ENCODE measurements around the gene TMSB4X.
"Not testable (repeated sequence)": the region's sequence is repeated elsewhere in the genome, so short reads cannot be mapped to it uniquely, and the experiment has no call there.

The TMSB4X gene

DNA sequence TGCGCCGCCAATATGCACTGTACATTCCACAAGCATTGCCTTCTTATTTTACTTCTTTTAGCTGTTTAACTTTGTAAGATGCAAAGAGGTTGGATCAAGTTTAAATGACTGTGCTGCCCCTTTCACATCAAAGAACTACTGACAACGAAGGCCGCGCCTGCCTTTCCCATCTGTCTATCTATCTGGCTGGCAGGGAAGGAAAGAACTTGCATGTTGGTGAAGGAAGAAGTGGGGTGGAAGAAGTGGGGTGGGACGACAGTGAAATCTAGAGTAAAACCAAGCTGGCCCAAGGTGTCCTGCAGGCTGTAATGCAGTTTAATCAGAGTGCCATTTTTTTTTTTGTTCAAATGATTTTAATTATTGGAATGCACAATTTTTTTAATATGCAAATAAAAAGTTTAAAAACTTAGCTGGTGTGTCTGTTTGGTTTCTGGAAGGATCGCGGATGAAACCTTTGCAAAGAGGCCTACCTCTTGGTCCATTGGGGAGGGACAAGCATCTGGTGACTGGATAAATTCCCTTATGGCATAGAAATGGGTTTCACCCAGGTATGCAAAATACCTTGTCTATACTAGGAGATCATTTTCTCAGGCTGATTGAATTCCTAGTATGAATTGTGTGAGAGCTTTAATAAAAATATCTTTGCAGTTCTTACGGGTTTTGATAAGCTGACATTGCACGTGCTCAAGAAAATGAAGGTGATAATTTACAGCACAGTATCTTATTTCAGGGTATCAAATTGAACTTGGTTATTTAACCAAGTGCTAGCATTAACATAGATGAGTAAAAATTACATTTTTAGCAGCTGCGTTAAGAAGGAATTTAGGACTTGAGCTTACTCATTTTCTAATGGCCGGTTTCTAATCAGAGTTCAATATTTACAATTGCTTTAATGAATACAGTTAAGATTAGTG is 2.2 kb downstream of the TMSB4X start:
- DNase-seq = not testable (repeated sequence)

DNA sequence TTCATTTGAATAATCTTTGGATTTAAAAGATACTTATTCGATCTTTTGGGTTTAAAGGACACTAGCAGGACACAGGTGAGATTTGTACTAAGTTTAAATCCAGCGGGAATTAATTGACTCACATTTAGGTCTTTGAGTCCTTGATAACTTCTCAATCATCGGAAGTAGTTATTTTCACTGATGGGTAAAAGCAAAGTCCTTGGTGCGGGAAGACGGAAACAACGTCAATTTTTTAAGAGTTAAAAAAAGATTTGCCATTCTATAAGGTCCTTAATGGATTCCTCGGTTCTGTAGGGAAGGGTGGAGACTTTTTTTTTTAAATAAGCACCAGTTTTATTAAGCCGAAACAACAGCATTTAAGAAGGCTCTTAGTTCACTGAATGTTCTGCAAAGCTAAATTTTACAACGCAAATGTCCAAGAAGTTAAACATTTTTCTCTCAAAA is 2.9 kb downstream of the TMSB4X start:
- no peak for DNase-seq

DNA sequence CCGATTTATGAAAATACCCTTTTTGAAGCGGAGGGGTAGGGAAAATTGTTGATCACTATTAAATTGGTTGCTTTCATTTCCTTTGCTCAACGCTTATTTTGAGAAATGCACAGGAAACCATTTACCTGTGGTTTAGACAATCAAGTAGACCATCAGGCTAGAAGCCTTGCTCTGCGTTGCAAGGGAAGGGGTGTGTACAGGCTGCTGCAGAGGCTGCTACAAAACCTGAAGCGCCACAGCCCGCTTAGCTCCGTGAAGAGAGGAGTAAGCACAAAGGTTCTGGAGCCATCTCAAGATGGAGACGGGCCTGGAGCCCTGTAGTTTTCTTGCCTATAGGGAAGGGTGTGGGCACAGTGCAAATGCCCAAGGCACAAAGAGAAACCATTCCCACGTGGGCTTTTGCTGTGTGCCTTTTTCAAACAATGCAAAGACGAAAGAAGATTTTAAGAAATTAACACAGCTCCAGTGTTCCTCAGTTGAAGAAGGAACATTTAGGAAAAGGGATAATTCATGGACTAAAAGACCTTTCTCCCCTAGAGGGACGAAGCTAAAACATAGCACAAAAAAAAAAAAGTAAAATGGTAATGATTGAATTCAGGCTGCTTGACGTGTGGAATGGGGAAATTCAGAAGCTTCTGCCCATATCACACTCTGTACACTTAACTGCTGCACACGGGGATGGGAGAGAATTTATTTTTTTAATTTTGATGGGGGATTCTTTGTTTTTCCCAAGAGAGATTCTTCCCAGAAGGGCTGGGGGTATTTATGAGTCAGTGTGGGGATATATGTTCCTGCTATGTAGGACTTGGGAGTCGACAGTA is 3.5 kb downstream of the TMSB4X start:
- peak; percentile 50 for DNase-seq

DNA sequence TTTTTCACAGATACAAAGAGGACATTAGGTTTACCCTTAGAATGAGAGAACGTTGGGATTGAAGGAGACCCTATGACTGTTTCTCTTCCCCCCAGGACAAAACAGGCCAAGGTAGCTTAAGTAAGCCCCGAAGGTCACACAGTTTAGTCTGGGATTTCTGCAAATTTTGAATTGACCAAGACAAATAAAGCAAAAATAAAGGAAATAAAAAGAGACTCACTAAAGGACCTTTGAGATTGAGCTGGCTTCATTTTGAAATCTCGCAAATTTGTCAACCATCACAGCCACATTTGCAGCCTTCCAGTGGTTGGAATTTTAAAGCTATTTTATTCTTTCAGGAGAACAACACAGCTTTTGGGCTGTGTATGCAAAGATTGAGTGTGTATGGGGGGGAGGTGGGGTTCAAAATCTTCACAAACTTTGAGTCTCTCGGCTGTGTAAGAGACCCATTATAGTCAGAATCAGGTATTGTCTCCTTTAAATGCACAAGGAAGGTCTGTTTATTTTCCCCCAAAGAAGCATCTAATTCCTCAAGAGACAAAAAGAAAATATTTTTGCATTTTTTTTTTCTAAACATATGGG is 4.2 kb downstream of the TMSB4X start:
- no peak for DNase-seq

DNA sequence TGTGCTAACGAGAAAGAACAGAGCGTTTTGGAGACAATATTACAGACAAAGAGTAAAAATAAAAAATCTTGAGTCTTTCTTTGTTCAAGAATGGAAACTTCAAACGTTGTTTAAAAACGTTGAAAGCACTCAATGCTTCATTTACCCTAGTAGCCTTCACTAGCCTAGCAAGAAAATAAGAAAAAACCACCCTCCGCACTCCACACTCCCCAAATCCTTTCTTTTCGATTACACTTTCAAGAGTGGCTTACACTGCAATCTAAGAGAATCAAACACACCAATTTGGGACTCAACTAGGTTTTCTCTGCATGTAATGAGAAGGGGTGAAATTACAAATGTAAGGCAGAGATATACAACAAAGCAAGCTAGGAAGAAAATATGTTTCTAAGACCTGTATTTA is 4.7 kb downstream of the TMSB4X start:
- DNase-seq = no peak

DNA sequence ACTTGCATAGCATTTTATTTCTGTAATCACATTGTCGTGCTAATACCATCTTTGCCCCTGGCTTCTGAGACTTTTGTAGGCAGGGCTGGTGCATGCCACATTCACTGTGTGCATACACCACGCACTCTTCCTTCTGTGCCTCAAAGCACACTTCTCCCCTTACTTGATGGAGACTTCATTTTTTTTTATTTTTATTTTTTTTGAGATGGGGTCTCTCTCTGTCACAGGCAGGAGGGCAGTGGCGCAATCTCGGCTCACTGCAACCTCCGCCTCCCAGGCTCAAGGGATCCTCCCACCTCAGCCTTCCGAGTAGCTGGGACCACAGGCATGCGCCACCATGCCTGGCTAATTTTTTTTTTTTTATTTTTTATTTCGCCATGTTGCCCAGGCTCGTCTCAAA is 5.1 kb downstream of the TMSB4X start:
- DNase-seq = not testable (repeated sequence)

DNA sequence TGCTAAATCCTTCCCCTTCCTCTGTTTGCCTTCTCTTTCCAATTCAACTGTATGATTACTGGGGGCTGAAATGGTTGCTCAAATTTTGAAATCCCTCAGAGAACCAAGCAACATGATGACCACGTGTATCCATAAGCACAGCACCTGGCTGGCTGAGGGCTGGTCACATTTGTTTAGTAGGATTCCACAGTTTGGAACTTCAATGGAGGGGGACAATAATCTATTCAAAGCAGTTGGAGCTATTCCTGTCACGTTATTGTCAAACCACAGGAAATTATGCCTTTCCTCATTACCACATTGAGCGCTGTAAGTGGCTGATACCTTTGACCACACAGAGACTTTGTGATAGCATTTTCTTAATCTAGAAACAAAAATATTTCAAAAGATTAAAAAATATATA is 7.0 kb downstream of the TMSB4X start:
- DNase-seq = no peak

DNA sequence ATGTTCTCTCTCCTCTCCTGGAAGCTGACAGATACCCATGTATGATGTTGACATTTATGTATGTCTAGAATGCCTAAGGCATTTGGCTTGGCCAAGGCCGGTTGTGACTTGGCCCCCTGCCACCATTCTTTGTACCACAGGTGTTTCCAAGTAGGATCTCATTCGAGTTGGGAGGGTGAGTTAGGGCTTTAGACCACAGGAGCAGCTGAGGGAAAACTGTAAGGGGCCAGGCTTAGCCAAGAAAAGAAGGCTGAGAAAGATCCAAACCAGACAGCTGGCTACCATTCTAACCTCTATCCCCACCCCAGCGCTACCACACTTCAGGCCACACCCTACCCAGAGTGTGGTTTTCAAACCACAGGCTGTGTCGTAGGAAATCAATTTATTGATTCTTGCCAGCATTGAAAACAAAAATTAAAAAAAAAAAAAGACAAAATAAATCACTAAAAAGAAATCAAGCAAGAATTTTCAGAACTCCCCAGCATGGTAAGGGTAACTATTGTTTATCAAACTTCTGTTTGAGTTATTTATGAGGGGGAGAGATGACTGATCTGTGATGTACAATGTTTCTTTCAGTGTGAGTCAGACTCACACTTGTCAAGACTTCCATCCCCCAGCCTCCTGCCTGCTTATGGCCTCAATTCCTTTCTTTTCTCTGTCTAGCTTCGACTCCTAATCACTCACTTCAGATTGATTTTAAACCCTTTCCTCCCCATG is 9.9 kb downstream of the TMSB4X start:
- no peak for DNase-seq

DNA sequence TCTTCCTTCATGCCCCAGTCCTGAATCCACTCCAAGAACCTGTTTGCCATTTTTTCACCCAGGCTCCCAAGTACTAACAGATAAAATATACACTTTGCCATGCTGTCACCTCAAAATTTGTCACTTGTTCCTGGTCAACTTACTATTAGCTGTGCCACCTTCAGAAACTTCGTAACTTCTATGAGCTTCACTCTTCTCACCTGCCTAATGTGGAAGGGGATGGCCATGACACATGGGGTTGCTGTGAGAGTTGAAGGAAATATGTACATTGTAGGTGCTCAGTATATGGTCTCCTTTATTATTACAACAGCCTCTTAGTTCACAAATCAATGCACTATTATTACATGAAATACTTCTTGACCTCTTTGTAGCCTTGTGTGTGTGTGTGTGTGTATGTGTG is 10.4 kb downstream of the TMSB4X start:
- no peak for DNase-seq

DNA sequence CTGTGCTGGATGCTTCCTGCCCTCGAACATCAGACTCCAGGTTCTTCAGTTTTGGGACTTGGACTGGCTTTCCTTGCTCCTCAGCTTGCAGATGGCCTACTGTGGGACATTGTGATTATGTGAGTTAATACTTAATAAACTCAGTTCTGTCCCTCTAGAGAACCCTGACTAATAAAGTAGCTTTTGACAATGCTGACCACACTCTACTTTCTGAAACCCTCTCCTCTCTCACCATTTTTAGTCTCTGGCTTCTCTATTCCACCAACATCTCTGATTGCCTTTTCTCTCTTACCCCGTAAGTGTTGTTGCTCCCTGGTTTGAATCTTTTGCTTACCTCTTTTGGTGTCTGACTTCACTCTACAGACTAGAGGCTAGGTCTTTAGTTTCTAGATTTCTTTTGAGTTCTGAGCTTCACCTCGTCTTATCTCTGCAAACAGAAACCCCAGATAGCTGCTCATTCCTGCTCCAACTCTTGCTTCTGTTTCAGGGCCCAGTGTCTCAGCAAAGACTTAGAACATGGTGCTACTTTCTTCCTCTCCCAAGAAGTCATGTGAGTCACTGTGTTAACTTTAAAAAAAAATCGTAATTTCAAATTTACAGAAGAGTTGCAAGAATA is 11.4 kb downstream of the TMSB4X start:
- no peak for DNase-seq

DNA sequence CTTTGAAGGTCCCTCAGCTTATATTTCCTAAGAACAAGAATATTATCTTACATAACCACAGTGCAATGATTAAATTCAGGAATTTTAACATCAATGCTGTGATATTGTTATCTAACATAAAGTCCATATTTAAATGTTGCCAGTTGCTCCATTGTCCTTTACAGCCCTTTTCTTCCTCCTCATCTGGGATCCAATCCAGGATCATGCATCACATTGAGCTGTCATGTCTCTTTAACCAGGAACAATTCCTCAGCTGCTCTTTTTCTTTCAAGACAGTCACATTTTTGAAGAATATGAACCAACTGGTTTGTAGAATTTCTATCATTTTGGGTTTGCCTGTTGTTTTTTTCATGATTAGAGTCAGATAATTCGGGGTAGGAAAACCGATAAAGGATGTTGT is 12.0 kb downstream of the TMSB4X start:
- DNase-seq = no peak

DNA sequence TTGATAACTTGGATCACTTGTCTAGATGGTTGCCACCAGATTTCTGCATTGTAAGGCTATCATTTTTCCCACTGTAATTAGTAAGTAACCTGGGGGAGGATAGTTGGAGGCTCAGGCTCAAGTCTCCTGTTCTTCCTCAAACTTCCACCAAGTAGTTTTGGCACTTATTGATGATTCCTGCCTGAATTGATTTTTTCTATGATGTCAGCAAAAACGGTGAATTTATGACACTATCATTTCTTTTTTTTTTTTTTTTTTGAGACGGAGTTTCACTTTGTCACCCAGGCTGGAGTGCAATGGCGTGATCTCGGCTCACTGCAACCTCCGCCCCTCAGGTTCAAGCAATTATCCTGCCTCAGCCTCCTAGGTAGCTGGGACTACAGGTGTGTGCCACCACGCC is 12.4 kb downstream of the TMSB4X start:
- no peak for DNase-seq

DNA sequence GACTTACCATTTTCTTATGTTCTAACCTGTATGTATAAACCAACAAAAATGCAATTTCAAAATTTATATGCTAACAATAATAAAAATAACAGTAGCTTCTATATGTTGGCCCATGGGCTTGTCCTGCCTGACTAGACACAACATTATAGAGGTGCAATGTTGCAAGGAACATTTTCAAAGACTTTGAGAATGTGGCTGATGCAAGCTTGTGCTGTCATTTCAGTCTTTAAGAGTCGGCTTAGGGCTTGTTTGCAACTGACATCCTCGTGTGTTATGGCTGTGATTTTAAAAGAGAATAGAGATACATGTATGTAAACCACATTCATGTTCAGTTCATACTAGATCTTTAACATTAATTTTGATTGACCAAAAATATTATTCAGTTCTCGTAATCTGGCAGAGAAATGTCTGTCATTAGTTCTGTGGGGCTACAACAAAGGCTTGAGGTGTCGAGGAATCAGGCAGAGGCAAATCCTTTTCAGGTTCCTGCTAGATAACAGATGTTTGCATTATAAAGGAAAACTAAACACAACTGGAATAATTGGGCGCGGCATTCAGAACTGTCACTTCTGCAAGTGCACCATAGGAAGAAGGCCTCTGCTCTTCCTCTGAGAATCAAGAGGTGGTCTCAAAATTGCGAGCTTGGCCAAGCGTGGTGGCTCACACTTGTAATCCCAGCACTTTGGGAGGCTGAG is 13.1 kb downstream of the TMSB4X start:
- DNase-seq = no peak

DNA sequence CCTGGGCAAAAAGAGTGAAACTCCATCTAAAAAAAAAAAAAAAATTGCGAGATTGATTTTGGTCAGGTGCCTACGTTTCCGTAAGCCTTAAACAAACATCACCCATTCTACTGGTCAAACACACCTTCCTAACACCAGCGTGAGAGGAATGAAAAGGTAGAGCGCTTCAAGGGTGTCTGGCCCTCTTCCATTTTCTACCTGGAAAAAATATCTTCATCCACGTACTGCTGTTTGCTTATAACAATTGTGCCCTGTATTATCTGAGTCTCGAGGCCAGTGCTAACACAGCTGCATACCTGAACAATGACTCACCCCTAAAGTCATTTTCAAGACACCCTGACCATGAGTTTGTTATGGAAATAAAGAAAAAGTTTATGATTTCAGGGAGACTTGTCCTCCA is 13.9 kb downstream of the TMSB4X start:
- DNase-seq = no peak

DNA sequence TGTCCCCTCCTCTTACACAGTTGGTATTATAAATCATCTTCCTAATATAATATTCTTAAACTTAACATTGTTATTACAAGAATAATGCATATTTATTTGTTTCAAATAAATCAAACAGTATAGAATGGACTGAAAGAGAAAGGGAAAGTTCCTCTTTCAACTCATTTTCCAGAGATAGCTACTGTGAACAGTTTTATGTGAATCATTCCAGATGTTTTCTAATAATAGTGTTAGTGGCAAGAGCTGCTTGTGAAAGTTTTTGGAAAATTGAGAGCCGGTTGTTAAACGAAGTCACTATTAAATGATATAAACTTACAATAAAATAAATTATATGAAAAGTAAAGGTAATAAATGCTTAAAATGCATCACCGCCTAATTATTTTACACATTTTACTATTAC is 14.6 kb downstream of the TMSB4X start:
- DNase-seq = no peak

DNA sequence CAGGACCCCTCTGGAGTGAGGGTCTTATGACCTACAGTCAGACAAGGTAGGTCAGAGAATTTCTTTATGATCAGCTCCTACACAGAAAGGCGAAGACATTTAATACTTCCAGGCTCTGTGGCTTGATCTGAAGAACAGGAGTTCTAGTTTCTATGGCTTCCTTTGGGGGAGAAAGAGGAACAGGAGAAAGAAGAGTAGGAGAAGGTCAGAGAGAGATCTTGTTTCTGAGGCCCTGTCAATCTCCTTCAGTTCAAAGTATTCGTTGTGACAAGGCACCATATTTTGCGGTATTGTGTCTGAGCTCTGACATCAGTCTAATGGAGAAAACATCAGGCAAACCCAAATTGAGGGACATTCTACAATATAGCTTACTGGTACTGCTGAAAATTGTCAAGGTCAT is 16.7 kb downstream of the TMSB4X start:
- DNase-seq = no peak

DNA sequence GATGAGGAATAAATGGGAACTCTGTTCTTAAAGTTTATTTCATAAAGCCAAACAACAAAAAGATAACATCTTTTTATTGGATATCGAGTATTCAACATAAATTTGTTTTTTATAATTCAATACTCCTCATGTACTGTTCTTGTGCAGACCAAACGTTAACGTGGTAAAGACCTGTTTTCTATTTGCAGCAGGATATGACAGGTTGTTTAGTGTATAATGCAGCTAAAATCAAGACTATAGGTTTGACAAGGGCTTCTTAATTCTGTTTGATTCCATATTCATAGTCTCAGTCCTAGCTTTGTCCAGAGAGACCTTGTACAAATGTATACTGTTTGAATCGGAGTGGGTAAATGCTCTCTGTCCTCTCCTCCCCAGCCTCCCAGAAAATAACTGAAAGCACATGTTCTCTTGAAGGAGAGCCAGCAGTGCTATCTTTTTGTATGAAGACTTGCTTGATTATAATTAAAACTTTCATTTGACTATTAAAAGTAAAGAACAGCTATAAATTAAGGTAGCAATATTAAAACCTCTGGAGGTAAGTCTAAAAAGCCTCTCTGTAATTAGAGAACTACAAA is 17.7 kb downstream of the TMSB4X start:
- DNase-seq = no peak

DNA sequence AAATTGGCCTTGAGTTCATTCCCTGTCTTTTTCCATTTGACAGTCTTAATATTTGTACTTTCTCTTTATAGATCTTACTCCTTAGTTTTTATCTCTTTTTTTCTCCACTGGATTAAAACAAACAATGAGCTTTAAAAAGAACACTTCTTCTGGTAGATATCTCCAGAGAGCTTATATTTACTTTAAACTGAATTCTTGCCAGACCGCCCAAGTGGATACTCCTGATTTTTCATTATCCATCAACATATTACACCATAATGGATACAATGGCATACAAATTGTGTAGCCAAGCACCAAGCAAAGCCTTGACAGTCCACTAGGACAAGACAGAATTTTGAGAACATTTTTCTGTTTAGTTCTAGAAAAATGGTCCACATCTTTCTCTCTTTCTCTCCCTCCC is 18.9 kb downstream of the TMSB4X start:
- no peak for DNase-seq

DNA sequence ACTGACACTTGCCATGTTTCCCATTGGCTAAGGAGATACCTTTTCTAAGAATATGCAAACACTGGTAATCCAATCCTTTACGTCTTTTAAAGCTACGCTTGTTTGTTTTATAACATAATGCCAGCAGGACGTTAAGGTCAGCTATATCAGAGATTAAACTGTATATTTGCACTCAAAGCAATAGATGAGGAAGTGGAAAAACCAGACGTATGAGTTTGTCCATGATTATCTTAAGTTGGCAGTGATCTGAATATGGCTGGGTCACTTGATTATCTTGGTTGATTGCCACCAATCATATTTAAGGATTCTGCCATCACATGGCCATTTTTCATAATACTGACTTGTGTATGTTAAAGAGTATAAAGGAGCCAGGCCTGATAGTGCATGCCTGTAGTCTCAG is 19.4 kb downstream of the TMSB4X start:
- DNase-seq = no peak

DNA sequence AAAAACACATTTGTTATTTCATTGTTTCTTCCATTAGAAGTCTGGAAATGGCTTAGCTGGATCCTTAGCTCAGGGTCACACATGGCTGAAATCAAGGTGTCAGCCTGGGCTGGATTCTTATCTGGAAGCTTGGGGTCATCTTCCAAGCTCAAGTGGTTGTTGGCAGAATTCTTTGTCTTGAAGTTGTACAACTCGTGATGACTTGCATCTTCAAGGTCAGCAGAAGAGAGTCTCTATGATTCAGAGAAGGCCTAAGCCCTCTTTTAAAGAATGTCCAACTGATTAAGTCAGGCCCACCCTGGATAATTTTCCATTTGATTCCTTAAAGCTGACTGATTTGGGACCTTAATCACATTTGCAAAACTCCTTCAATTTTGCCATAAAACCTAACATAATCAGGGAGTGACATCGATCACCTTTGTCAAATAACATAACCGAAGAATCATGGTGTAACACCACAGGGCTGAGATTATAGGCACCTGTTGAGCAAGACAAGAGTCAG is 22.1 kb downstream of the TMSB4X start:
- no peak for DNase-seq
